Suprapubic skin (tissue), 3 donors: ENCODE measurements around the gene PARP8.

Experiments
- EP300 ChIP-seq: sonication (generic); formaldehyde crosslinking; IDR thresholded peaks from one replicate; pipeline ENCODE4 v1.6.1; 2017; ENCODE audit warnings: antibody characterized with exemption
- POLR2A ChIP-seq, 2 donors: fragments of 450-650 bp; IDR thresholded peaks; one replicate each; pipeline ENCODE4 v1.6.1; 2017; ENCODE audit warnings: antibody characterized with exemption in 2 of 2, mild to moderate bottlenecking in 2 of 2, moderate library complexity in 2 of 2
- TF ChIP-seq, protein P1 (sequence below), 2 donors: fragments of 200-600 bp in 1 of 2; fragments of 450-650 bp in 1 of 2; sonication (generic) in 1 of 2; IDR thresholded peaks; one replicate each; pipeline ENCODE4 v1.5.1; 2016 to 2019; ENCODE audit warnings: antibody characterized with exemption in 2 of 2, mild to moderate bottlenecking in 1 of 2, moderate library complexity in 1 of 2

DNA sequence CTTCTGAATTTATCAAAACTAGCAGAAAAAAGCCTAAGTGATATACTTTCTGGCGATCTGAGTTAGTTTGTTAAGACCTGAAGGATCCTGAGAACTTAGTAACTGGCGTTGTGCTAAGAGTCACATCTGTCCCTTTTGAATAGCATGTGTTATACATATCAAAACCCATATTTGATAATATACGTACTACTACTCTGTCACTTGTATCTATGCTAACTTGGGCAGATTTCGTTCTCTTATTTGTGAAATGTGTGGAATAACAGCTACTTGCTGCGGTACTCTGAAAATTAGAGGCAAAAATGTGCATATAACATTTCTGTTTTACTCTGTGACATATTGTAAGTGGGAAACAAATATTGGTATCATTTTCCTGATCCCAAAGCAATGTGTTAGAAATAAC, 126.4 kb downstream of the PARP8 start:
- TF ChIP-seq, protein P1, sequence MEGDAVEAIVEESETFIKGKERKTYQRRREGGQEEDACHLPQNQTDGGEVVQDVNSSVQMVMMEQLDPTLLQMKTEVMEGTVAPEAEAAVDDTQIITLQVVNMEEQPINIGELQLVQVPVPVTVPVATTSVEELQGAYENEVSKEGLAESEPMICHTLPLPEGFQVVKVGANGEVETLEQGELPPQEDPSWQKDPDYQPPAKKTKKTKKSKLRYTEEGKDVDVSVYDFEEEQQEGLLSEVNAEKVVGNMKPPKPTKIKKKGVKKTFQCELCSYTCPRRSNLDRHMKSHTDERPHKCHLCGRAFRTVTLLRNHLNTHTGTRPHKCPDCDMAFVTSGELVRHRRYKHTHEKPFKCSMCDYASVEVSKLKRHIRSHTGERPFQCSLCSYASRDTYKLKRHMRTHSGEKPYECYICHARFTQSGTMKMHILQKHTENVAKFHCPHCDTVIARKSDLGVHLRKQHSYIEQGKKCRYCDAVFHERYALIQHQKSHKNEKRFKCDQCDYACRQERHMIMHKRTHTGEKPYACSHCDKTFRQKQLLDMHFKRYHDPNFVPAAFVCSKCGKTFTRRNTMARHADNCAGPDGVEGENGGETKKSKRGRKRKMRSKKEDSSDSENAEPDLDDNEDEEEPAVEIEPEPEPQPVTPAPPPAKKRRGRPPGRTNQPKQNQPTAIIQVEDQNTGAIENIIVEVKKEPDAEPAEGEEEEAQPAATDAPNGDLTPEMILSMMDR (IDR thresholded peaks at IDR 0.05): no peak
- no peak for TF ChIP-seq POLR2A (IDR thresholded peaks at IDR 0.05)
- TF ChIP-seq EP300: no peak
